HepG2 (cell line): ENCODE results near the gene LINGO3. TPM values are rescaled to one million over a fixed set of nuclear protein-coding genes. Genes with fewer than 3 reads are reported as not detected.

Experiments used
- DNMT1 ChIP-seq: sonication (generic); formaldehyde crosslinking; IDR thresholded peaks from 2 replicates; pipeline ENCODE4 v1.5.1; 2020; ENCODE audit warnings: mild to moderate bottlenecking, missing genetic modification reagents
- ESRRA ChIP-seq: sonication (generic); formaldehyde crosslinking; IDR thresholded peaks from 2 replicates; pipeline ENCODE4 v1.5.1; 2020; ENCODE audit warnings: mild to moderate bottlenecking, low read depth, missing genetic modification reagents
- HMG20A ChIP-seq: IDR thresholded peaks from 2 replicates; pipeline ENCODE4 v1.6.1; 2016; ENCODE audit warnings: borderline replicate concordance
- MIER3 ChIP-seq: IDR thresholded peaks from 2 replicates; pipeline ENCODE4 v1.6.1; 2016; ENCODE audit warnings: missing compliant biosample characterization, borderline replicate concordance
- MZF1 ChIP-seq: sonication (generic); formaldehyde crosslinking; IDR thresholded peaks from 2 replicates; pipeline ENCODE4 v1.8.1; 2023; ENCODE audit warnings: mild to moderate bottlenecking, missing genetic modification reagents, borderline replicate concordance
- RFXAP ChIP-seq: sonication (generic); formaldehyde crosslinking; IDR thresholded peaks from 2 replicates; pipeline ENCODE4 v1.4.0; 2020; ENCODE audit warnings: missing genetic modification reagents, borderline replicate concordance
- SMC3 ChIP-seq: IDR thresholded peaks from 2 replicates; pipeline ENCODE4 v1.6.1; 2011; ENCODE audit warnings: low read length, improper control_type of control experiment
- SNRNP70 ChIP-seq: fragments of 200-400 bp; formaldehyde crosslinking; IDR thresholded peaks from 2 replicates; pipeline ENCODE4 v1.6.1; 2017; ENCODE audit warnings: mild to moderate bottlenecking, low read depth, low read length, moderate library complexity
- ZFP36L1 ChIP-seq: sonication (generic); formaldehyde crosslinking; IDR thresholded peaks from 2 replicates; pipeline ENCODE4 v1.8.0; 2022; ENCODE audit warnings: mild to moderate bottlenecking, missing genetic modification reagents, moderate library complexity
- ZMYM3 ChIP-seq: sonication (generic); formaldehyde crosslinking; IDR thresholded peaks from 2 replicates; pipeline ENCODE4 v1.5.1; 2020; ENCODE audit warnings: mild to moderate bottlenecking, missing genetic modification reagents
- ZNF230 ChIP-seq: sonication (generic); formaldehyde crosslinking; IDR thresholded peaks from 2 replicates; pipeline ENCODE4 v1.4.0; 2020; ENCODE audit warnings: mild to moderate bottlenecking, missing genetic modification reagents
- ZNF773 ChIP-seq: sonication (generic); formaldehyde crosslinking; IDR thresholded peaks from 2 replicates; pipeline ENCODE4 v1.4.0; 2020; ENCODE audit warnings: missing genetic modification reagents, borderline replicate concordance
- ZSCAN20 ChIP-seq: sonication (generic); formaldehyde crosslinking; IDR thresholded peaks from 2 replicates; pipeline ENCODE4 v1.4.0; 2020; ENCODE audit warnings: missing genetic modification reagents, mild to moderate bottlenecking, borderline replicate concordance
- polyA plus RNA-seq, 8 experiments: library from polyadenylated mRNA; depleted of rRNA in 3 of 8; stranded (reverse) in 7 of 8; unstranded in 1 of 8; fragments of >200 nt; fragmentation: Illumina TruSeq in 4 of 8; extraction: Trizol in 4 of 8; gene quantifications; 2 replicates each; pipeline versions ENCODE4 v1.2.1 to v1.2.3, GENCODE V29; 2011 to 2016; ENCODE audit warnings: low read depth in 4 of 8, missing spikeins in 1 of 8, mixed read lengths in 1 of 8; ENCODE audit not compliant: insufficient read depth in 1 of 8
- total RNA-seq, 5 experiments: library from RNA; depleted of rRNA; stranded (reverse); fragments of >200 nt; fragmentation: Illumina TruSeq; extraction: Trizol; gene quantifications; 2 replicates each; pipeline ENCODE4 v1.2.3, GENCODE V29; 2016; ENCODE audit warnings: low read depth in 1 of 5
- TF ChIP-seq, protein P1 (sequence below): sonication (generic); formaldehyde crosslinking; IDR thresholded peaks from 2 replicates; pipeline ENCODE4 v1.5.1; 2020; ENCODE audit warnings: missing genetic modification reagents, mild to moderate bottlenecking, borderline replicate concordance
- TF ChIP-seq, protein P2 (sequence below): sonication (generic); formaldehyde crosslinking; IDR thresholded peaks from 2 replicates; pipeline ENCODE4 v1.8.1; 2023; ENCODE audit warnings: missing genetic modification reagents, inconsistent platforms, borderline replicate concordance
- TF ChIP-seq, protein P3 (sequence below): sonication (generic); formaldehyde crosslinking; IDR thresholded peaks from 2 replicates; pipeline ENCODE4 v1.4.0; 2020; ENCODE audit warnings: missing genetic modification reagents
- TF ChIP-seq, protein P4 (sequence below): sonication (generic); formaldehyde crosslinking; IDR thresholded peaks from 2 replicates; pipeline ENCODE4 v1.4.0; 2020; ENCODE audit warnings: missing genetic modification reagents, borderline replicate concordance
- TF ChIP-seq, protein P5 (sequence below): sonication (generic); formaldehyde crosslinking; IDR thresholded peaks from 2 replicates; pipeline ENCODE4 v1.4.0; 2020; ENCODE audit warnings: missing genetic modification reagents

The LINGO3 gene
- total and polyA plus RNA-seq, 2 of the 13 experiments (the other 11 are each of a cell fraction or from before 2014, with no cell fraction given): not detected

DNA sequence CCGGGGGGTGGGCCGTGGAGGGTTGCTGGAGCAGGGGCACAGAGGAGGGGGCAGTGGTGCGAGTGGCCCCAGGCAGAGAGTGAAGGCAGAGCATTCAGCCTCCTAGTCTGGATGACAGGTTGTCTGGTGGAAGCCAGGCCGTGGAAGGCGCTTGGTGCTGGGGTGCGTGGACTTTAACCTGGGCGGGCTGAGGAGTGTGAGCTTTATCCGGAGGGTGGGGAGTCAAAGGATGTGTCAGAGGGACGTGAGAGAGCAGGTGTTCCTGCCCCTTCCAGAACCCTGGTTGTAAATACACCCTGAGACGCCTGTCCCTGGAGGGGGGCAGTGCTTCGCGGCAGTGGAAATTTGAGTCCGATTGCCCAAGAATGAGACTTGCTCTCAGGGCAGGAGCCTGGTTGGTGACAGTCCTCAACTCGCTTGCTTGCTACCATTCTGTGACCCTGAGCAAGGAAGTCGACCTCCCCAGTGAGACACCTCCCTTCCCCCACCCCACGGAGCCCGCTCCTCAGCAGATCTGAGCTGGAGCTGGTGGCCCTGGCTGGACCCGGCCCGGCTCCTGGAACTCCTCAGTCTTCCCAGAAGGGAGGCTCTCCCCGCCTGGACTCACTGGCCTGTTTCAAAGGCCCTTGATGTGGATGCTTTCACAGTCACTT is 22.8 kb upstream of the LINGO3 start (continued):
- TF ChIP-seq, protein P1, sequence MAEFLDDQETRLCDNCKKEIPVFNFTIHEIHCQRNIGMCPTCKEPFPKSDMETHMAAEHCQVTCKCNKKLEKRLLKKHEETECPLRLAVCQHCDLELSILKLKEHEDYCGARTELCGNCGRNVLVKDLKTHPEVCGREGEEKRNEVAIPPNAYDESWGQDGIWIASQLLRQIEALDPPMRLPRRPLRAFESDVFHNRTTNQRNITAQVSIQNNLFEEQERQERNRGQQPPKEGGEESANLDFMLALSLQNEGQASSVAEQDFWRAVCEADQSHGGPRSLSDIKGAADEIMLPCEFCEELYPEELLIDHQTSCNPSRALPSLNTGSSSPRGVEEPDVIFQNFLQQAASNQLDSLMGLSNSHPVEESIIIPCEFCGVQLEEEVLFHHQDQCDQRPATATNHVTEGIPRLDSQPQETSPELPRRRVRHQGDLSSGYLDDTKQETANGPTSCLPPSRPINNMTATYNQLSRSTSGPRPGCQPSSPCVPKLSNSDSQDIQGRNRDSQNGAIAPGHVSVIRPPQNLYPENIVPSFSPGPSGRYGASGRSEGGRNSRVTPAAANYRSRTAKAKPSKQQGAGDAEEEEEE (CRISPR knock-in tag): no peak
- no peak; the same call in 1 of the 2 replicates for TF ChIP-seq ZMYM3 (CRISPR knock-in tag)
- TF ChIP-seq, protein P2, sequence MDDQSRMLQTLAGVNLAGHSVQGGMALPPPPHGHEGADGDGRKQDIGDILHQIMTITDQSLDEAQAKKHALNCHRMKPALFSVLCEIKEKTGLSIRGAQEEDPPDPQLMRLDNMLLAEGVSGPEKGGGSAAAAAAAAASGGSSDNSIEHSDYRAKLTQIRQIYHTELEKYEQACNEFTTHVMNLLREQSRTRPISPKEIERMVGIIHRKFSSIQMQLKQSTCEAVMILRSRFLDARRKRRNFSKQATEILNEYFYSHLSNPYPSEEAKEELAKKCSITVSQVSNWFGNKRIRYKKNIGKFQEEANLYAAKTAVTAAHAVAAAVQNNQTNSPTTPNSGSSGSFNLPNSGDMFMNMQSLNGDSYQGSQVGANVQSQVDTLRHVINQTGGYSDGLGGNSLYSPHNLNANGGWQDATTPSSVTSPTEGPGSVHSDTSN: no peak
- no peak for TF ChIP-seq ZFP36L1
- no peak for TF ChIP-seq SMC3
- TF ChIP-seq, protein P3, sequence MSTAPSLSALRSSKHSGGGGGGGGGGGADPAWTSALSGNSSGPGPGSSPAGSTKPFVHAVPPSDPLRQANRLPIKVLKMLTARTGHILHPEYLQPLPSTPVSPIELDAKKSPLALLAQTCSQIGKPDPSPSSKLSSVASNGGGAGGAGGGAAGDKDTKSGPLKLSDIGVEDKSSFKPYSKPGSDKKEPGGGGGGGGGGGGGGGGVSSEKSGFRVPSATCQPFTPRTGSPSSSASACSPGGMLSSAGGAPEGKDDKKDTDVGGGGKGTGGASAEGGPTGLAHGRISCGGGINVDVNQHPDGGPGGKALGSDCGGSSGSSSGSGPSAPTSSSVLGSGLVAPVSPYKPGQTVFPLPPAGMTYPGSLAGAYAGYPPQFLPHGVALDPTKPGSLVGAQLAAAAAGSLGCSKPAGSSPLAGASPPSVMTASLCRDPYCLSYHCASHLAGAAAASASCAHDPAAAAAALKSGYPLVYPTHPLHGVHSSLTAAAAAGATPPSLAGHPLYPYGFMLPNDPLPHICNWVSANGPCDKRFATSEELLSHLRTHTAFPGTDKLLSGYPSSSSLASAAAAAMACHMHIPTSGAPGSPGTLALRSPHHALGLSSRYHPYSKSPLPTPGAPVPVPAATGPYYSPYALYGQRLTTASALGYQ (CRISPR knock-in tag): no peak
- TF ChIP-seq, protein P4, sequence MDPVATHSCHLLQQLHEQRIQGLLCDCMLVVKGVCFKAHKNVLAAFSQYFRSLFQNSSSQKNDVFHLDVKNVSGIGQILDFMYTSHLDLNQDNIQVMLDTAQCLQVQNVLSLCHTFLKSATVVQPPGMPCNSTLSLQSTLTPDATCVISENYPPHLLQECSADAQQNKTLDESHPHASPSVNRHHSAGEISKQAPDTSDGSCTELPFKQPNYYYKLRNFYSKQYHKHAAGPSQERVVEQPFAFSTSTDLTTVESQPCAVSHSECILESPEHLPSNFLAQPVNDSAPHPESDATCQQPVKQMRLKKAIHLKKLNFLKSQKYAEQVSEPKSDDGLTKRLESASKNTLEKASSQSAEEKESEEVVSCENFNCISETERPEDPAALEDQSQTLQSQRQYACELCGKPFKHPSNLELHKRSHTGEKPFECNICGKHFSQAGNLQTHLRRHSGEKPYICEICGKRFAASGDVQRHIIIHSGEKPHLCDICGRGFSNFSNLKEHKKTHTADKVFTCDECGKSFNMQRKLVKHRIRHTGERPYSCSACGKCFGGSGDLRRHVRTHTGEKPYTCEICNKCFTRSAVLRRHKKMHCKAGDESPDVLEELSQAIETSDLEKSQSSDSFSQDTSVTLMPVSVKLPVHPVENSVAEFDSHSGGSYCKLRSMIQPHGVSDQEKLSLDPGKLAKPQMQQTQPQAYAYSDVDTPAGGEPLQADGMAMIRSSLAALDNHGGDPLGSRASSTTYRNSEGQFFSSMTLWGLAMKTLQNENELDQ: no peak
- TF ChIP-seq ZSCAN20 (CRISPR knock-in tag): no peak
- no peak for TF ChIP-seq ESRRA (CRISPR knock-in tag)
- no peak for TF ChIP-seq ZNF773 (CRISPR knock-in tag)
- TF ChIP-seq ZNF230 (CRISPR knock-in tag): no peak
- no peak for TF ChIP-seq SNRNP70
- TF ChIP-seq, protein P5, sequence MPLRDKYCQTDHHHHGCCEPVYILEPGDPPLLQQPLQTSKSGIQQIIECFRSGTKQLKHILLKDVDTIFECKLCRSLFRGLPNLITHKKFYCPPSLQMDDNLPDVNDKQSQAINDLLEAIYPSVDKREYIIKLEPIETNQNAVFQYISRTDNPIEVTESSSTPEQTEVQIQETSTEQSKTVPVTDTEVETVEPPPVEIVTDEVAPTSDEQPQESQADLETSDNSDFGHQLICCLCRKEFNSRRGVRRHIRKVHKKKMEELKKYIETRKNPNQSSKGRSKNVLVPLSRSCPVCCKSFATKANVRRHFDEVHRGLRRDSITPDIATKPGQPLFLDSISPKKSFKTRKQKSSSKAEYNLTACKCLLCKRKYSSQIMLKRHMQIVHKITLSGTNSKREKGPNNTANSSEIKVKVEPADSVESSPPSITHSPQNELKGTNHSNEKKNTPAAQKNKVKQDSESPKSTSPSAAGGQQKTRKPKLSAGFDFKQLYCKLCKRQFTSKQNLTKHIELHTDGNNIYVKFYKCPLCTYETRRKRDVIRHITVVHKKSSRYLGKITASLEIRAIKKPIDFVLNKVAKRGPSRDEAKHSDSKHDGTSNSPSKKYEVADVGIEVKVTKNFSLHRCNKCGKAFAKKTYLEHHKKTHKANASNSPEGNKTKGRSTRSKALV (CRISPR knock-in tag): no peak; the same call in 1 of the 2 replicates
- no peak for TF ChIP-seq MIER3 (CRISPR knock-in tag)
- no peak for TF ChIP-seq HMG20A (CRISPR knock-in tag)
- TF ChIP-seq RFXAP: no peak
- no peak for TF ChIP-seq DNMT1 (CRISPR knock-in tag)
- no peak for TF ChIP-seq MZF1 (CRISPR knock-in tag)
